GM12878 (cell line): ENCODE data around the gene ERVFRD-1. TPM values are rescaled to one million over a fixed set of nuclear protein-coding genes. Genes with fewer than 3 reads are reported as not detected.

Experiments
- ATAC-seq: fragments of 200-7000 bp; cut with Tn5 transposase; 3 replicates; pipeline ENCODE4 v1.9.1; 2020; ENCODE audit warnings: mild to moderate bottlenecking, moderate library complexity
- BruUV-seq: library from RNA; stranded (reverse); fragments of 400-500 nt; replicated peaks from 2 replicates; lab custom pipeline; 2021; lab: Mats Ljungman, UMichigan
- CTCF ChIA-PET: fragments of 300-600 bp; sonication (Branson Sonifier 250); formaldehyde crosslinking; extraction: SDS; loops from one replicate; lab custom pipeline; 2021; ENCODE audit warnings: inconsistent platforms; lab: Yijun Ruan, JAX
- POLR2A ChIA-PET: fragments of 350-600 bp; formaldehyde crosslinking; extraction: SDS; loops from one replicate; lab custom pipeline; 2021; ENCODE audit warnings: inconsistent platforms; lab: Charles Lee
- RAD21 ChIA-PET: fragments of 300-600 bp; sonication (Branson Sonifier 250); formaldehyde crosslinking; loops from one replicate; lab custom pipeline; 2023; ENCODE audit warnings: antibody characterized with exemption; ENCODE audit not compliant: unreplicated experiment; lab: Charles Lee
- SMC1A ChIA-PET: fragments of 300-600 bp; sonication (Branson Sonifier 250); formaldehyde crosslinking; loops from one replicate; lab custom pipeline; 2023; ENCODE audit not compliant: unreplicated experiment, uncharacterized antibody; lab: Charles Lee
- DNase-seq: peaks from one replicate; pipeline ENCODE4 v3.0.0-alpha.2; 2011; ENCODE audit warnings: low read depth, low spot score
- FAIRE-seq: peaks from 3 replicates; lab custom pipeline; 2011; peaks lifted over from hg19 to GRCh38; lab: Jason Lieb, UNC
- H2AFZ ChIP-seq: 2 replicates; pipeline ENCODE4 v1.6.0; 2011; ENCODE audit warnings: low read depth, low read length, control low read depth; ENCODE audit not compliant: control insufficient read depth
- H3K27ac ChIP-seq: 2 replicates; pipeline ENCODE4 v1.5.1; 2011; ENCODE audit warnings: control low read depth; ENCODE audit not compliant: control insufficient read depth, insufficient read depth
- H3K27me3 ChIP-seq, 2 experiments: replicated peaks in 1 of 2; 2 replicates each; pipeline versions ENCODE4 v1.6.0 to v1.6.1; 2011; ENCODE audit warnings: low read length in 1 of 2; ENCODE audit not compliant: control insufficient read depth in 2 of 2, insufficient read depth in 2 of 2
- H3K36me3 ChIP-seq, 2 experiments: 2 replicates each; pipeline ENCODE4 v1.5.1; 2011; ENCODE audit warnings: low read length in 1 of 2; ENCODE audit not compliant: control insufficient read depth in 2 of 2, insufficient read depth in 2 of 2
- H3K4me1 ChIP-seq: 2 replicates; pipeline ENCODE4 v1.6.1; 2011; ENCODE audit warnings: mild to moderate bottlenecking, low read length, moderate library complexity, mixed read lengths; ENCODE audit not compliant: control insufficient read depth, insufficient read depth
- H3K4me2 ChIP-seq: 2 replicates; pipeline ENCODE4 v1.6.0; 2011; ENCODE audit warnings: control low read depth; ENCODE audit not compliant: control insufficient read depth, insufficient read depth
- H3K4me3 ChIP-seq: fragments of 200-600 bp; sonication (generic); 2 replicates; pipeline ENCODE4 v1.5.1; 2016
- H3K79me2 ChIP-seq: 2 replicates; pipeline ENCODE4 v1.6.0; 2011; ENCODE audit warnings: low read length; ENCODE audit not compliant: control insufficient read depth, insufficient read depth
- H3K9ac ChIP-seq: 2 replicates; pipeline ENCODE4 v1.8.0; 2011; ENCODE audit warnings: low read length, control low read depth, mixed read lengths; ENCODE audit not compliant: control insufficient read depth, insufficient read depth
- H3K9me3 ChIP-seq: replicated peaks from 3 replicates; pipeline ENCODE4 v1.5.1; 2011; ENCODE audit warnings: mild to moderate bottlenecking, low read length; ENCODE audit not compliant: control insufficient read depth, insufficient read depth
- H4K20me1 ChIP-seq: 2 replicates; pipeline ENCODE4 v1.6.0; 2011; ENCODE audit not compliant: control insufficient read depth, insufficient read depth
- BRCA1 ChIP-seq: IDR thresholded peaks from 2 replicates; pipeline ENCODE4 v1.6.1; 2011; ENCODE audit warnings: low read depth, low read length, improper control_type of control experiment
- KLF5 ChIP-seq: fragments of 450-650 bp; IDR thresholded peaks from 2 replicates; pipeline ENCODE4 v1.6.1; 2014; ENCODE audit warnings: mild to moderate bottlenecking; ENCODE audit not compliant: partially characterized antibody
- MEF2A ChIP-seq: IDR thresholded peaks from 2 replicates; pipeline ENCODE4 v1.6.1; 2011; ENCODE audit warnings: low read depth, mild to moderate bottlenecking, low read length, moderate library complexity; ENCODE audit not compliant: insufficient read depth
- MXI1 ChIP-seq: fragments of 150-350 bp; IDR thresholded peaks from 2 replicates; pipeline ENCODE4 v1.6.1; 2011; ENCODE audit warnings: low read depth, mild to moderate bottlenecking, inconsistent platforms, low read length, improper control_type of control experiment
- NR2F1 ChIP-seq: fragments of 450-650 bp; conservative IDR thresholded peaks from 2 replicates; pipeline ENCODE4 v1.6.1; 2017; ENCODE audit warnings: mild to moderate bottlenecking
- RAD51 ChIP-seq: fragments of 450-650 bp; IDR thresholded peaks from 2 replicates; pipeline ENCODE4 v1.6.1; 2016; ENCODE audit warnings: moderate library complexity, mild to moderate bottlenecking, inconsistent platforms
- SIN3A ChIP-seq: IDR thresholded peaks from 2 replicates; pipeline ENCODE4 v1.6.1; 2012; ENCODE audit warnings: low read depth, low read length, improper control_type of control experiment
- SMAD5 ChIP-seq: IDR thresholded peaks from 2 replicates; pipeline ENCODE4 v1.6.1; 2016; ENCODE audit warnings: antibody characterized with exemption, low read depth
- SUPT20H ChIP-seq: IDR thresholded peaks from 2 replicates; pipeline ENCODE4 v1.6.1; 2011; ENCODE audit warnings: low read depth, mild to moderate bottlenecking, low read length, moderate library complexity, borderline replicate concordance; ENCODE audit not compliant: control insufficient read depth
- ZNF274 ChIP-seq: IDR thresholded peaks from one replicate; pipeline ENCODE4 v1.8.0; 2011; ENCODE audit not compliant: insufficient read length, insufficient read depth
- WGBS: methylation state at CpG from one replicate; pipeline ENCODE4 v1.1.6; 2016; ENCODE audit warnings: low lambda C conversion rate; ENCODE audit not compliant: insufficient replicate concordance, insufficient coverage; ENCODE audit errors: missing lambda C conversion rate; 5-methylcytosine and 5-hydroxymethylcytosine counted together
- in situ Hi-C: fragments of 300-500 bp; cut with MboI; formaldehyde crosslinking; loops from 9 replicates; pipeline ENCODE4 v1.14.3; 2018; ENCODE audit warnings: mixed read lengths
- intact Hi-C: fragments of 100-400 bp; cut with micrococcal nuclease; formaldehyde crosslinking; loops from one replicate; pipeline ENCODE4 v1.14.2; 2022; ENCODE audit not compliant: unreplicated experiment
- polyA plus RNA-seq, 11 experiments: library from polyadenylated mRNA; depleted of rRNA in 4 of 11; unstranded in 6 of 11; stranded (reverse) in 5 of 11; fragments of >200 nt; fragmentation: Nextera tagmentation in 4 of 11; fragmentation: Illumina TruSeq in 1 of 11; extraction: Ambion mirVana in 4 of 11; extraction: Trizol in 1 of 11; gene quantifications; 1 replicate in 1 of 11; 2 replicates in 10 of 11; pipeline versions ENCODE4 v1.2.1 to v1.2.3, GENCODE V29; 2011 to 2016; ENCODE audit warnings: inconsistent platforms in 2 of 11, missing spikeins in 2 of 11, low read depth in 1 of 11
- total RNA-seq, 4 experiments: library from RNA; depleted of rRNA in 3 of 4; stranded (reverse); fragments of >200 nt in 3 of 4; fragmentation: Illumina TruSeq in 1 of 4; extraction: Trizol in 1 of 4; gene quantifications; 2 replicates each; pipeline versions ENCODE4 v1.2.1 to v1.2.3, GENCODE V29; 2013 to 2021
- TF ChIP-seq, protein P1 (sequence below): fragments of 450-650 bp; formaldehyde crosslinking; IDR thresholded peaks from 2 replicates; pipeline ENCODE4 v1.4.0; 2020; ENCODE audit warnings: mild to moderate bottlenecking, moderate library complexity
- TF ChIP-seq, protein P2 (sequence below): fragments of 450-650 bp; conservative IDR thresholded peaks from 2 replicates; pipeline ENCODE4 v1.6.1; 2017; ENCODE audit warnings: mild to moderate bottlenecking, moderate library complexity
- TF ChIP-seq, protein P3 (sequence below): IDR thresholded peaks from 2 replicates; pipeline ENCODE4 v1.6.1; 2011; ENCODE audit warnings: borderline replicate concordance, low read depth, mild to moderate bottlenecking, moderate library complexity, low read length; ENCODE audit not compliant: insufficient read depth, poor library complexity, severe bottlenecking

ERVFRD-1 gene
- total and polyA plus RNA-seq, 10 of the 15 experiments (the other 5 are each of a cell fraction or from before 2014, with no cell fraction given), result 0.03 to 0.11 (median 0.07) TPM; not detected in 7

DNA sequence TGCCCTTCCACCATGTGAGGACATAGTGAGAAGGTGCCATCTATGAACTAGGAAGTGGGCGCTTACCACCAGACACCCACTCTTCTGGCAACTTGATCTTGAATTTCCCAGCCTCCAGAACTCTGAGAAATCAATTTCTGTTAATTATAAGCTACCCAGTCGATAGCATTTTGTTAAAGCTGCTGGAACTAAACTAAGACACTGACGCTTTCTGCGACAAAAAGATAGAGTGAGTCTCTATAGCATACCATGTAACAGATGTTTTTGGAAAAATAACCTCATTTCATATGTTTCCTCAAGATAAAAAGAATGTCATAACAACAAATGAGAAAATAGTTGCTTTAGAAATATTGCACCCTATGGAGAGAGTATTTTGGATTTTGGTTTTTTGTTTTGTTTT is 33.3 kb downstream of the ERVFRD-1 start:
- in situ Hi-C loops (no loop called here), intact Hi-C loops (no loop called here)
- FAIRE-seq, result no peak
- Histone ChIP-seq H2AFZ (no peak overlapping the region), H3K27me3 (no peaks in the 10 kb centered on the region), H3K9me3 (no peaks in the 10 kb centered on the region), H3K4me3 (no peak overlapping the region), H3K27ac (no peak overlapping the region), H3K36me3 (no peaks in the 10 kb centered on the region), H3K9ac (no peak overlapping the region), H3K4me2 (no peak overlapping the region), H4K20me1 (no peaks in the 10 kb centered on the region), H3K79me2 (no peaks in the 10 kb centered on the region), H3K4me1 (no peaks in the 10 kb centered on the region)
- ChIA-PET RAD21 (no interaction called here), CTCF (interaction anchor here (1.6 kb wide), 1 partner anchor 9 kb away, joined by 4 read pairs; no protein-coding TSS in a partner anchor), SMC1A (no interaction called here), POLR2A (no interaction called here)
- no peak for DNase-seq
- 80% methylated on average over 4 of the region's 4 CpGs for WGBS
- TF ChIP-seq BRCA1 (no peak), NR2F1 (no peak), ZNF274 (no peak), MEF2A (no peak), SMAD5 (no peak), SUPT20H (no peak), SIN3A (no peak), MXI1 (no peak), RAD51 (no peak), KLF5 (no peak)
- TF ChIP-seq, protein P1, sequence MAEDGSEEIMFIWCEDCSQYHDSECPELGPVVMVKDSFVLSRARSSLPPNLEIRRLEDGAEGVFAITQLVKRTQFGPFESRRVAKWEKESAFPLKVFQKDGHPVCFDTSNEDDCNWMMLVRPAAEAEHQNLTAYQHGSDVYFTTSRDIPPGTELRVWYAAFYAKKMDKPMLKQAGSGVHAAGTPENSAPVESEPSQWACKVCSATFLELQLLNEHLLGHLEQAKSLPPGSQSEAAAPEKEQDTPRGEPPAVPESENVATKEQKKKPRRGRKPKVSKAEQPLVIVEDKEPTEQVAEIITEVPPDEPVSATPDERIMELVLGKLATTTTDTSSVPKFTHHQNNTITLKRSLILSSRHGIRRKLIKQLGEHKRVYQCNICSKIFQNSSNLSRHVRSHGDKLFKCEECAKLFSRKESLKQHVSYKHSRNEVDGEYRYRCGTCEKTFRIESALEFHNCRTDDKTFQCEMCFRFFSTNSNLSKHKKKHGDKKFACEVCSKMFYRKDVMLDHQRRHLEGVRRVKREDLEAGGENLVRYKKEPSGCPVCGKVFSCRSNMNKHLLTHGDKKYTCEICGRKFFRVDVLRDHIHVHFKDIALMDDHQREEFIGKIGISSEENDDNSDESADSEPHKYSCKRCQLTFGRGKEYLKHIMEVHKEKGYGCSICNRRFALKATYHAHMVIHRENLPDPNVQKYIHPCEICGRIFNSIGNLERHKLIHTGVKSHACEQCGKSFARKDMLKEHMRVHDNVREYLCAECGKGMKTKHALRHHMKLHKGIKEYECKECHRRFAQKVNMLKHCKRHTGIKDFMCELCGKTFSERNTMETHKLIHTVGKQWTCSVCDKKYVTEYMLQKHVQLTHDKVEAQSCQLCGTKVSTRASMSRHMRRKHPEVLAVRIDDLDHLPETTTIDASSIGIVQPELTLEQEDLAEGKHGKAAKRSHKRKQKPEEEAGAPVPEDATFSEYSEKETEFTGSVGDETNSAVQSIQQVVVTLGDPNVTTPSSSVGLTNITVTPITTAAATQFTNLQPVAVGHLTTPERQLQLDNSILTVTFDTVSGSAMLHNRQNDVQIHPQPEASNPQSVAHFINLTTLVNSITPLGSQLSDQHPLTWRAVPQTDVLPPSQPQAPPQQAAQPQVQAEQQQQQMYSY (CRISPR knock-in tag), result no peak
- TF ChIP-seq, protein P2, sequence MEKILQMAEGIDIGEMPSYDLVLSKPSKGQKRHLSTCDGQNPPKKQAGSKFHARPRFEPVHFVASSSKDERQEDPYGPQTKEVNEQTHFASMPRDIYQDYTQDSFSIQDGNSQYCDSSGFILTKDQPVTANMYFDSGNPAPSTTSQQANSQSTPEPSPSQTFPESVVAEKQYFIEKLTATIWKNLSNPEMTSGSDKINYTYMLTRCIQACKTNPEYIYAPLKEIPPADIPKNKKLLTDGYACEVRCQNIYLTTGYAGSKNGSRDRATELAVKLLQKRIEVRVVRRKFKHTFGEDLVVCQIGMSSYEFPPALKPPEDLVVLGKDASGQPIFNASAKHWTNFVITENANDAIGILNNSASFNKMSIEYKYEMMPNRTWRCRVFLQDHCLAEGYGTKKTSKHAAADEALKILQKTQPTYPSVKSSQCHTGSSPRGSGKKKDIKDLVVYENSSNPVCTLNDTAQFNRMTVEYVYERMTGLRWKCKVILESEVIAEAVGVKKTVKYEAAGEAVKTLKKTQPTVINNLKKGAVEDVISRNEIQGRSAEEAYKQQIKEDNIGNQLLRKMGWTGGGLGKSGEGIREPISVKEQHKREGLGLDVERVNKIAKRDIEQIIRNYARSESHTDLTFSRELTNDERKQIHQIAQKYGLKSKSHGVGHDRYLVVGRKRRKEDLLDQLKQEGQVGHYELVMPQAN, result no peak
- TF ChIP-seq, protein P3, sequence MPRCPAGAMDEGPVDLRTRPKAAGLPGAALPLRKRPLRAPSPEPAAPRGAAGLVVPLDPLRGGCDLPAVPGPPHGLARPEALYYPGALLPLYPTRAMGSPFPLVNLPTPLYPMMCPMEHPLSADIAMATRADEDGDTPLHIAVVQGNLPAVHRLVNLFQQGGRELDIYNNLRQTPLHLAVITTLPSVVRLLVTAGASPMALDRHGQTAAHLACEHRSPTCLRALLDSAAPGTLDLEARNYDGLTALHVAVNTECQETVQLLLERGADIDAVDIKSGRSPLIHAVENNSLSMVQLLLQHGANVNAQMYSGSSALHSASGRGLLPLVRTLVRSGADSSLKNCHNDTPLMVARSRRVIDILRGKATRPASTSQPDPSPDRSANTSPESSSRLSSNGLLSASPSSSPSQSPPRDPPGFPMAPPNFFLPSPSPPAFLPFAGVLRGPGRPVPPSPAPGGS, result no peak
- no TSS peak for BruUV-seq
- no peak for ATAC-seq
